ENCODE measurements around the gene TTC28.
A peak's percentile ranks its signal among the peaks of the same experiment; 100 is the strongest.

Gene TTC28

GRCh38 chr22:28594076-28594796, 85.4 kb downstream of the TTC28 start:
- TF ChIP-seq CTCF (IDR thresholded peaks at IDR 0.05; ENCODE audit: unreplicated experiment in 3 of 3), result no peak
- no peaks in the 10 kb centered on the region for H3K27me3 Mint-ChIP-seq (ENCODE audit: low read depth)
- H3K4me3 Mint-ChIP-seq, result no peak overlapping the region
- peaks cover 16% of the 10 kb centered on the region for H3K4me1 Mint-ChIP-seq
- no peaks in the 10 kb centered on the region for H3K9me3 Mint-ChIP-seq
- no peaks in the 10 kb centered on the region for H3K36me3 Mint-ChIP-seq (ENCODE audit: low read depth)
- H3K27ac Mint-ChIP-seq, result peak overlapping the region in 1 of 3 experiments; percentile 11

GRCh38 chr22:28593299-28593698, 86.3 kb downstream of the TTC28 start:
- H3K36me3 Mint-ChIP-seq (ENCODE audit: low read depth), result no peaks in the 10 kb centered on the region
- H3K27ac Mint-ChIP-seq, result no peak overlapping the region
- no peak for TF ChIP-seq CTCF (IDR thresholded peaks at IDR 0.05; ENCODE audit: unreplicated experiment in 3 of 3)
- no peak overlapping the region for H3K4me3 Mint-ChIP-seq
- no peaks in the 10 kb centered on the region for H3K27me3 Mint-ChIP-seq (ENCODE audit: low read depth)
- peaks cover 16% of the 10 kb centered on the region for H3K4me1 Mint-ChIP-seq
- no peaks in the 10 kb centered on the region for H3K9me3 Mint-ChIP-seq

GRCh38 chr22:28589102-28589750, 90.4 kb downstream of the TTC28 start:
- H3K9me3 Mint-ChIP-seq, result no peaks in the 10 kb centered on the region
- no peaks in the 10 kb centered on the region for H3K27me3 Mint-ChIP-seq (ENCODE audit: low read depth)
- H3K4me3 Mint-ChIP-seq, result no peak overlapping the region
- no peaks in the 10 kb centered on the region for H3K36me3 Mint-ChIP-seq (ENCODE audit: low read depth)
- no peak overlapping the region for H3K27ac Mint-ChIP-seq
- H3K4me1 Mint-ChIP-seq, result peaks cover 2% of the 10 kb centered on the region
- TF ChIP-seq CTCF (IDR thresholded peaks at IDR 0.05; ENCODE audit: unreplicated experiment in 3 of 3), result no peak

- no peaks in the 10 kb centered on the region for H3K9me3 Mint-ChIP-seq
Observed at GRCh38 chr22:28585324-28585723, 94.3 kb downstream of the TTC28 start.

GRCh38 chr22:28582806-28583205, 96.8 kb downstream of the TTC28 start:
- Mint-ChIP-seq H3K4me3 (peak overlapping the region; percentile 6 to 53 (median 47)), H3K27me3 (ENCODE audit: low read depth) (no peaks in the 10 kb centered on the region), H3K36me3 (ENCODE audit: low read depth) (peaks cover 3% of the 10 kb centered on the region), H3K4me1 (peaks cover 22% of the 10 kb centered on the region), H3K9me3 (no peaks in the 10 kb centered on the region), H3K27ac (peak overlapping the region; percentile 89 to 96 (median 92))
- TF ChIP-seq CTCF (IDR thresholded peaks at IDR 0.05; ENCODE audit: unreplicated experiment in 3 of 3), result no peak

More at GRCh38 chr22:28585324-28585723, 94.3 kb downstream of the TTC28 start:
- H3K4me1 Mint-ChIP-seq, result peaks cover 22% of the 10 kb centered on the region
- no peaks in the 10 kb centered on the region for H3K36me3 Mint-ChIP-seq (ENCODE audit: low read depth)
- no peak for TF ChIP-seq CTCF (IDR thresholded peaks at IDR 0.05; ENCODE audit: unreplicated experiment in 3 of 3)
- H3K27ac Mint-ChIP-seq, result no peak overlapping the region
- H3K27me3 Mint-ChIP-seq (ENCODE audit: low read depth), result no peaks in the 10 kb centered on the region
- H3K4me3 Mint-ChIP-seq, result no peak overlapping the region

Measured in nephron (organoid).